Lower leg skin (tissue), 3 donors: ENCODE data around the gene ATOX1.

Experiments
- POLR2A ChIP-seq, 2 donors: fragments of 450-650 bp; IDR thresholded peaks; one replicate each; pipeline ENCODE4 v1.6.1; 2016 to 2017; ENCODE audit warnings: antibody characterized with exemption in 2 of 2, mild to moderate bottlenecking in 1 of 2, moderate library complexity in 1 of 2
- TF ChIP-seq, protein P1 (sequence below), 3 donors: fragments of 450-650 bp; IDR thresholded peaks; one replicate each; pipeline ENCODE4 v1.5.1; 2016; ENCODE audit warnings: antibody characterized with exemption in 3 of 3, mild to moderate bottlenecking in 3 of 3, moderate library complexity in 2 of 3

DNA sequence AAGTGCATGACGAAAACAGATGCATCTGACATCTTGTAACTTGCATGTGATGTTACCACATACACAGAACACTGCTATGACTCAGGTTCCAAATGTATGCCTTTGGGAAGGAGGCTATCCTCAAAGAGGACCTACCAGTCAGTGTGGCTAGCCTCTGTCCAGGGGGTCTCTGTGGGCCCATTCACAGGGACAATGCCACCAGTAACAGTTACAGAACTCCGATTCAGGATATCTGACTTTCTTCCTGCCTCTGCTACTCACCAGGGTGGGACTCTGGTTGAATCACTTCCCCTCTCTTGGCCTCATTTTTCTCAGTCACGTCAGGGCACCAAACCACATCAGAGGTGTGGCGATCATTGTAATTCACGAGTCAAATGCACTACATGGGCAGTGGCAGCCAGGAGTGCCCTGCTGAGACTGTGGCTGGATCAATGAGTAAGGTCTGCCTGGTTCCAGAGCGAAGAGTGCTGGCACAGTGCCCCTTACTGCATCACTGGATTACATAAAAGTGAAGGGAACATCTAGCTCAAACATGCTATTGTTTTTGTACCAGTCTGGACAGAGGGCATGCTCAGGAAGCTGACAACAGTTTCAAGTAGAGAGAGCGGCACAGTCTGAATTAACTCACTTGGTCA is 13.2 kb downstream of the ATOX1 start:
- TF ChIP-seq, protein P1, sequence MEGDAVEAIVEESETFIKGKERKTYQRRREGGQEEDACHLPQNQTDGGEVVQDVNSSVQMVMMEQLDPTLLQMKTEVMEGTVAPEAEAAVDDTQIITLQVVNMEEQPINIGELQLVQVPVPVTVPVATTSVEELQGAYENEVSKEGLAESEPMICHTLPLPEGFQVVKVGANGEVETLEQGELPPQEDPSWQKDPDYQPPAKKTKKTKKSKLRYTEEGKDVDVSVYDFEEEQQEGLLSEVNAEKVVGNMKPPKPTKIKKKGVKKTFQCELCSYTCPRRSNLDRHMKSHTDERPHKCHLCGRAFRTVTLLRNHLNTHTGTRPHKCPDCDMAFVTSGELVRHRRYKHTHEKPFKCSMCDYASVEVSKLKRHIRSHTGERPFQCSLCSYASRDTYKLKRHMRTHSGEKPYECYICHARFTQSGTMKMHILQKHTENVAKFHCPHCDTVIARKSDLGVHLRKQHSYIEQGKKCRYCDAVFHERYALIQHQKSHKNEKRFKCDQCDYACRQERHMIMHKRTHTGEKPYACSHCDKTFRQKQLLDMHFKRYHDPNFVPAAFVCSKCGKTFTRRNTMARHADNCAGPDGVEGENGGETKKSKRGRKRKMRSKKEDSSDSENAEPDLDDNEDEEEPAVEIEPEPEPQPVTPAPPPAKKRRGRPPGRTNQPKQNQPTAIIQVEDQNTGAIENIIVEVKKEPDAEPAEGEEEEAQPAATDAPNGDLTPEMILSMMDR (IDR thresholded peaks at IDR 0.05): no peak
- no peak for TF ChIP-seq POLR2A (IDR thresholded peaks at IDR 0.05)
